COLO829 (cell line): ENCODE results near the gene LRRC1.

Experiments
- DNase-seq: peaks from one replicate; pipeline ENCODE4 v3.0.0; 2012; ENCODE audit warnings: low spot score

Gene LRRC1

DNA sequence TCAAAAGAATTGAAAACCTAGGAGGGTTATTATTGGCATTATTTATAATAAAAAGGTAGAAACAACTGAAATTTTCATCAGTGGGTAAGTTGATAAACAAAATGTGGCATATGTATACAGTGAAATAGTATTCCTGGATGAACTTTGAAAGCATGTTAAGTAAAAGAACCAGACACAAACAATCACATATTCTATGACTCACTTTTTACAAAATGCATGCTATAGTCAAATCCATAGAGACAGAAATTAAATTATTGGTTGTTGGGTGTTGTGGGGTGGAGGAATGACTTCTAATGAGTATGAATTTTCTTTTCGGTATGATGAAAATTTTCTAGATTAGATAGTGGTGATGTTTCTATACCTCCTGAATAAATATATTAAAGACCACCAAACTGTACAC lies 94.6 kb downstream of the LRRC1 start:
- no peak for DNase-seq

DNA sequence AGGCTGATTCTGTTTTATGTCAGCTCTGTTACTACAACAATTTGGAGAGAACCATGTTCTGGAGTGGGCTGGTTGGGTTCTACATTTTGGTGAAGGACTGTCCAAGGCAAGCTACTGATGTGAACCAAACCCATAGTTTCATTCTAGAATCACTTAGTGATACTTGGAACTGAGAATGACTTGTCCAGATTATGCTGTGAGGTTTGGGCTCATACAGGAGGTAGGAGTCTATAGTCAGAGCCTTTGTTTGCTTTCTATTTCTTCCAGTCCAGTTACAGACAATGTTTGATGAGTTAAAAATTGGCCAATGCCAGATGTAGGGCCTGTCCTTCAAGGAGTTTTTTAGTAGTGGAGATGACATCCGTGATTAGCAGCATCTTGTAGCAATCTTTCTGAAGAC lies 97.9 kb downstream of the LRRC1 start:
- DNase-seq, result no peak

- DNase-seq, result no peak
These were observed 99.3 kb downstream of the LRRC1 start for GRCh38 chr6:53894091-53894490.

DNA sequence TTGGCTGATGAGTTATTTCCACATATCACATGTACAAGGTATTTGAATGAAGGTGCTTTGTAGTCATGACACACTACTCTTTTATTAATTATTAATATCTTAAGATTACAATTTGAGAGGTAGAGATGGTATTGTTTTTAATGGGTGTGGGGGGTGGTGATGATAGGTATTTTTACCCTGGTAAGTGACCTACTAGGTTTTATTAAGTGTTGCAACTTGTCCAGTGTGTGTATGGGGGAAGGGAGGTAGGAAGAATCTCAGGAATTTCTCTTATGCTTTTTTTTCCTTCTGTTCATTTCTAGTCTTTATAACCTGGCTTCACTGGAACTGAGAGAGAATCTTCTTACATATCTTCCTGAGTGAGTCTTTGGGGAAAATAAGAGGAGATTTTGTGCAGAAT lies 101.4 kb downstream of the LRRC1 start:
- peak; percentile 11 for DNase-seq

DNA sequence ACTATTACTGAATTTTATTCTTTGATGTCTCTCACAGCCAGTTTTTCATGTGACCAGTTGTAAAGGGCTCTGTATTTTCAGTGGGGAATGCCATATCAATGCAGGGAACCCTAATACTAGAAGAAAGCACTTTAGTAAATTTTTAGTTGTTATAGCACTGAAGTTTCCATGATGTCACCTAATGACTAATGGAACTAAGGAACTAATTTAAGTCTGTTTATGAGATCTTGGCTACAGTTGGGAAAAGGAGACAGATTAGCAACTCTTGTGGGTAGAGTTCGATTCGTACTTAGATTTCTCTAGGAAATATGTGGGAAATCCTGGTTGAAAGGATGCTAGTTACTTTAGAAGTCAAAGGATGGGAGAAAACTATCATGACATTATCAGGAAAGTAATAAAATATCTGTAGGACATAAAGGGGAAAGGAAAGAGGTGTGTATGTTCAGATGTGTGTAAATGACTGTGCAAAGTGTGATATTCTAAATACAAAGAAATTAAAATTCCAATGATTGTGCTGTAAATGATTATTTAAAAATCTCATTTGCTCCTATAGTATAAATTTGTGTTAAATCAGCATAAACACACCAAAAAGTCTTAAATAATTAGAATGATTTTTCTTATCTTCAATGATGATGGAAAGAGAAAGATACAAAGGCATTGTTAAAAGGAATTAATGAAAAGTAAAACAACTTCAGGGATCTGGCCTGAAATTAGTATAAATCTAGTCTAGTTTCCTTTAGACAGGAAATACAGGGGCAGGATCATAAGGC lies 103.4 kb downstream of the LRRC1 start:
- DNase-seq, result no peak

GRCh38 chr6:53899512-53899911 lies 104.7 kb downstream of the LRRC1 start:
- no peak for DNase-seq

DNA sequence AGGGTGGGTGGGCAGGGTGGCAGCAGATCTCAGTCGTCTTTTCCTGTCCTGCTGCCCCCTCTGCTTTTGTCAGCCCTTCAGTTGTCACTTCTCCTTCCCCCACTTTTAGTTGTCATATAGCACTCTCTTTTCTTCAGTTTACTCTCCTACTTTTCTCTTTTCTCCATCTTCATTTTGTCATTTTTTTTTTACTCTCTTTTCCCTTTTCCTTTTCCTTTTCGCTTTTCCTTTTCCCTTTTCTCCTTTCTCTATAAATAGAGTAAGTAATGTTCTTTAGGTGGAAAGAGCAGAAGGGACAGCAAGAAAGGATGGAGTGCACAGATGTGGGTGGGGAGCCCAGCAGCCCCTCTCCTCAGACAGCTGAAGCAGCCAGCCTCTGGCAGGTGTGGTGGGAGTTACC lies 108.6 kb downstream of the LRRC1 start:
- no peak for DNase-seq

GRCh38 chr6:53906103-53906502 lies 111.3 kb downstream of the LRRC1 start:
- DNase-seq, result no peak

DNA sequence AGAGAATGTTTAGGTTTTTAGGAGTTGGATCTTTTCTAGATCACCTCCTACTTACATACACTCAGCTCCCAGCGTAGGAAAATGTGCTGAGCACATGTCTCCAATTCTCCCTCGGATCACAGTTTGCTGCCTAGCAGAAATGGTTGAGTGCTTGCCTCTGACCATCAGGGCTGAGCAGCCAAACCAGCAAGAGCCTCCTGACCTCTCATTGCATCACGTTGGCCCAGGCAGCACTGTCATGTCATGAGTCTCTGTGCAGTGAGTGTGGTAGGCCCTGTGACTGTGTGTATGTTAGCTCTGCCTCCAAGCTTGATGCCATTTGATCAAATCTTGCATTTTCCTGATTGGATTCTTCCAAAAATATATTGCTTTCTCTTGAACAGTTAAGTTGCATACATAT lies 112.0 kb downstream of the LRRC1 start:
- no peak for DNase-seq

GRCh38 chr6:53910834-53911233 lies 116.0 kb downstream of the LRRC1 start:
- DNase-seq, result no peak

GRCh38 chr6:53912661-53913060 lies 117.9 kb downstream of the LRRC1 start:
- peak; percentile 82 for DNase-seq

GRCh38 chr6:53913286-53913685 lies 118.5 kb downstream of the LRRC1 start:
- DNase-seq, result no peak

GRCh38 chr6:53915026-53915691 lies 120.4 kb downstream of the LRRC1 start:
- no peak for DNase-seq

GRCh38 chr6:53916804-53917463 lies 122.1 kb downstream of the LRRC1 start:
- peak; percentile 23 for DNase-seq

GRCh38 chr6:53917464-53917842 lies 122.6 kb downstream of the LRRC1 start:
- DNase-seq, result no peak

DNA sequence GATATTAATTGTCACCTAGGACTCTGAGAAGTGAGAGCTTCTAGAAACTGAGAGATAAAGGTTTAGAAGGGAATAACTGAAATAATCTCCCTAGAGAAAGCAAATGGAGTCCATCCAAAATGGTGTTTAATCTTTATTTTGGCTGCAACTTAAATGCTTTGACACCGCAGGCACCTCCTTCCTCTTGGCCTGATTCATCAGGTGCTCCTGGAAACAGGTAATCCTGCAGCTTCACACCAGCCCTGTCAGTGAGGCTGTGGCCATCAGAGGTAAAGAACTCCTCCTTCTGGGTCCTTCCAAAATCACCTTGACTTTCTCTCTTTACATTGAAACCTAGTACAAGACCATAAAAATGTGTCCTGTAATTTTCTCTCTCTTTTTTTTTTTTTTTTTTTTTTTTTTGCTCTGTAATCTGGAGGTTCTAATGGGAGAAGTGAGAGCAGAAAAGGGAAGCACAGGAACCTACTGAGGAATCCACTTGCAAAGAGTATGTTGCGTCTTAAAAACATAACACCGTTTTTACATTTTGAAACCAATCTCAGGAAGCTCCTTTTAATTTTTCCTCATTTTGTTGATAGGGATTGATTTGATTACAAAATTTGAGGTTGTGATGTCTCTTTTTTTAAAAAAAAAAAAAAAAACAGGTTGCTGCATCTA lies 124.2 kb downstream of the LRRC1 start:
- no peak for DNase-seq

DNA sequence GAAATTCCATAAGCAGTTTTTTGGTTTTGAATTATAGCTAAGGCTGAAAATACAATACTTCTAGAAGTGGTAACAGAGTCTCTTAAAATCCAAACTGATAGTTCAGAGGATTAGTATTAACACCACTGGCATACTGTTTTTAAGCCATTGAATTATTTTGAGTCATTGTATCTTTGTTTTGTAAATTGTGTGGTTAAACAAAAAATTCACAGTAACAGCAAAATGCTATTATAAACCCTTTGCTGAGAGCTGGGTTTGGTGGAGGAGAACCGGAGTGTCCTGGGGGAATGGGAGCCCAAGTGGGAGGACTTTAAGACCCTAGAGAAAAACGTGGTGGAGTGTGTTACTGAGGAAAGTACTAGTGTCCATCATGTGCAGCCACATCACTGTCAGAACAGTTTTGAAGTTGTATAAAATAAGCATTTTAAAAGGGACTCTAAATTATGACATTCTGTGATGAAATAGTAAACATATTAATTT lies 125.1 kb downstream of the LRRC1 start:
- DNase-seq, result no peak

- no peak for DNase-seq
These were observed 126.1 kb downstream of the LRRC1 start for GRCh38 chr6:53920881-53921280.

GRCh38 chr6:53921639-53922038 lies 126.8 kb downstream of the LRRC1 start:
- no peak for DNase-seq

DNA sequence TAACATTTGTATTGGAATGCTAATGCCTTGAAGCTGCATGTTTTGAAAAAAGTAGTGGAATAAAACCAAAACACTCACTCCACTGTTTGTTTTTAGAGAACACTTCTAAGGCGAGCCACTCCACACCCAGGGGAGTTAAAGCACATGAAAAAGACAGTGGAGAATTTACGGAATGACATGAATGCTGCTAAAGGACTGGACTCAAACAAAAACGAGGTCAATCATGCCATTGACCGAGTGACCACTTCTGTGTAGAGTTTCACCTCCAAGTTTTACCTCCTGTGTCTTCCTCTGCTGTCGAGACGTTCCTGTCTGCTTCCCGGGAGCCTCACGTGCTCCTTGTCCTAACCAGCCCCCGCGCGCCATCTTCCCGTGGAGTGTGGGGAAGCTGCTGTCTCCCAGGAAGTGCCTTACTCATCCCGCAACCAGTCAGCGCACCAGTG lies 127.8 kb downstream of the LRRC1 start:
- DNase-seq, result no peak

GRCh38 chr6:53924277-53924676 lies 129.5 kb downstream of the LRRC1 start:
- no peak for DNase-seq

GRCh38 chr6:53924821-53925422 lies 130.1 kb downstream of the LRRC1 start:
- DNase-seq, result no peak
